LNCaP clone FGC (cell line): Measurements from ENCODE around the gene ANKRD39.

Experiments used
- DNase-seq: peaks from one replicate; pipeline ENCODE4 v3.0.0-alpha.2; 2011; ENCODE audit warnings: low read depth
- H3K4me3 ChIP-seq: 2 replicates; pipeline ENCODE4 v1.5.1; 2011; ENCODE audit warnings: mild to moderate bottlenecking, low read depth, low read length, control low read depth
- CTCF ChIP-seq: IDR thresholded peaks from 2 replicates; pipeline ENCODE4 v1.5.1; 2012; ENCODE audit warnings: mild to moderate bottlenecking; ENCODE audit not compliant: control insufficient read depth, insufficient read depth; ENCODE audit errors: extremely low read depth

The ANKRD39 gene

GRCh38 chr2:96847586-96847985 is 10.2 kb downstream of the ANKRD39 start:
- H3K4me3 ChIP-seq, result no peak overlapping the region
- TF ChIP-seq CTCF, result no peak
- DNase-seq, result no peak

- TF ChIP-seq CTCF, result no peak
- no peak overlapping the region for H3K4me3 ChIP-seq
- no peak for DNase-seq
Observed at GRCh38 chr2:96846825-96847224, 11.0 kb downstream of the ANKRD39 start.

GRCh38 chr2:96844405-96844808 is 13.4 kb downstream of the ANKRD39 start:
- no peak for DNase-seq
- H3K4me3 ChIP-seq, result no peak overlapping the region
- TF ChIP-seq CTCF, result no peak

GRCh38 chr2:96843538-96844268 is 14.1 kb downstream of the ANKRD39 start, which contains the start of gene ANKRD23:
ANKRD23 (minus strand) TSS chr2:96844021; CDS start chr2:96843992, 29 bp downstream.
- H3K4me3 ChIP-seq, result no peak within 1 kb of the TSS
- TF ChIP-seq CTCF, result no peak
- DNase-seq, result no peak

GRCh38 chr2:96842600-96842999 is 15.2 kb downstream of the ANKRD39 start:
- no peak for DNase-seq
- H3K4me3 ChIP-seq, result no peak overlapping the region
- TF ChIP-seq CTCF, result no peak

- H3K4me3 ChIP-seq, result no peak overlapping the region
- no peak for TF ChIP-seq CTCF
- DNase-seq, result no peak
Observed at GRCh38 chr2:96841701-96842495, 15.9 kb downstream of the ANKRD39 start.
